Activated naive CD8-positive, alpha-beta T cell treated with anti-CD3 and anti-CD28 coated beads, Interleukin-2, amount 50 U/mL, for 16 hours (primary cell): Measurements from ENCODE around the gene NEDD4L.
"Not testable (repeated sequence)": the region's sequence is repeated elsewhere in the genome, so short reads cannot be mapped to it uniquely, and the experiment has no call there.

Experiments used
- DNase-seq: peaks from one replicate; pipeline ENCODE4 v3.0.0-alpha.2; 2020; ENCODE audit warnings: low read depth, low spot score

Gene NEDD4L

GRCh38 chr18:58043491-58044369, at the start of gene NEDD4L:
Gene NEDD4L (plus strand): TSS chr18:58044226. CDS start chr18:58044661, 435 bp downstream.
- DNase-seq: peak; percentile 78

DNA sequence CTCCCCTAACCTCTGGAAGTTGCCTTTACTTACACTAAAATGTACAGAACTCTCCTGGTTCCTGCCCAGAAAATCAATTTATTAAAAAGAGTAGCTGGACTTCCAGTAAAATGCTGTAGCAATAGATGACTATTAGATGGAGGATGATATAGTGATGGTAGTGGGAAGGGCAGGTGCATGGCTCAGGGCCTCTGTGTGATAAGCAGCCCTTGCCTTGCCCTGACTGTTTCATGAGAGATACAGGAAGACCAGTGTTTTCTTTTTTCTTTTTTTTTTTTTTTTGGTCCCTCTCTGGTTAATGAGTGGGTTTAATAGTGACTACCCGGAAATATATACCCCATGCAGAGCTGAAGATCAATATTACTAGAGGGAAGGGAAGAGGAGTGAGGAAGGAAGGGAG, 48.7 kb upstream of the NEDD4L start:
- DNase-seq: no peak

GRCh38 chr18:57996894-57997293, 47.1 kb upstream of the NEDD4L start:
- not testable (repeated sequence) for DNase-seq

GRCh38 chr18:57997820-57998219, 46.2 kb upstream of the NEDD4L start:
- DNase-seq: no peak

DNA sequence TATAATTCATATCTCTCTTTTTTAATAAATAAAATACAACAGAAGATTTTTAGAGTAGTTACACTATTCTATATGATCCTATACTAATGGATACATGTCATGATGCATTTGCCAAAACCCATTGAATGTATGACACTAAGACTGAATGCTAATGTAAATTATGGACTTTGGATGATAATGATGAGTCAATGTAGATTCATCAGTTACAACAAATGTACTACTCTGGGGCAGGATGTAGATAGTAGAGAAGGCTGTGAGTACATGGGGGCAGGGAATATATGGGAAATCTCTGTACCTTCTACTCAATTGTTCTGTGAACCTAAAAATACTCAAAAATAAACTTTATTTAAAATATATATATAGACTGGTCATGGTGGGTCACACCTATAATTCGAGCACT, 45.6 kb upstream of the NEDD4L start:
- DNase-seq: no peak

- no peak for DNase-seq
Measured at GRCh38 chr18:58004317-58004716, 39.7 kb upstream of the NEDD4L start.

DNA sequence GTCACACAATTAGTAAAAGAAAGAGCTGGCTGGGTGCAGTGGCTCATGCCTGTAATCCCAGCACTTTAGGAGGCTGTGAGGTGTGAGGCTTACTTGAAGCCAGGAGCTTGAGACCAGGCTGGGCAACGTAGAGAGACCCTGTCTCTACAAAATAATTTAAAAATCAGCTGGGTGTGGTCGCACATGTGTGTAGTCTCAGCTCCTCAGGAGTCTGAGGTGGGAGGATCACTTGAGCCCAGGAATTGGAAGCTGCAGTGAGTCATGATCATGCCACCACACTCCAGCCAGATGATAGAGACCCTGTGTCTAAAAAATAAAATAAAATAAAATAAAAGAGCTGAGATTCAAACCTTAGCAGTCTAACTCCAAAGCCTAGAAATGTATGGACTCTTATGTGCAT, 39.0 kb upstream of the NEDD4L start:
- no peak for DNase-seq

- DNase-seq: no peak
Measured at GRCh38 chr18:58005885-58006523, 38.0 kb upstream of the NEDD4L start.

- no peak for DNase-seq
Measured at GRCh38 chr18:58009166-58009565, 34.9 kb upstream of the NEDD4L start.

- no peak for DNase-seq
Measured at GRCh38 chr18:58010265-58010664, 33.8 kb upstream of the NEDD4L start.

DNA sequence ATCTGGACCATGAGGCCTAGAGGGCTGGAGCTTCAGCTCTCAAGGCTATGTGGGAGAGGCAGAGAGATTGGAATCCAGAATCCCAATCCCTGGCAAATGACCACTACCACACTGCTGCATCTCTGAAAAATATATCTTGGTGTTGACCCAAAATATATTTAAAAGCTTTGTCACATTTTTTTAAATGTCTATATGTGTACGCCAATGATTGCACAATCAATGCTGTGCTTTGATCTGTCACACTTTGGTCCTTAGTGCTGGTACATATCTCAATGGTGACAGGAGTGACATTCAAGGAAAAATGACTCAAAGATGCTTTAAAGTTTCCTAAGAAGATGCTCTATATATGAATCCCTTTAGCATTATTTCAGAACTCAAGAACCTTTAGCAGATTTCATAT, 31.7 kb upstream of the NEDD4L start:
- no peak for DNase-seq

DNA sequence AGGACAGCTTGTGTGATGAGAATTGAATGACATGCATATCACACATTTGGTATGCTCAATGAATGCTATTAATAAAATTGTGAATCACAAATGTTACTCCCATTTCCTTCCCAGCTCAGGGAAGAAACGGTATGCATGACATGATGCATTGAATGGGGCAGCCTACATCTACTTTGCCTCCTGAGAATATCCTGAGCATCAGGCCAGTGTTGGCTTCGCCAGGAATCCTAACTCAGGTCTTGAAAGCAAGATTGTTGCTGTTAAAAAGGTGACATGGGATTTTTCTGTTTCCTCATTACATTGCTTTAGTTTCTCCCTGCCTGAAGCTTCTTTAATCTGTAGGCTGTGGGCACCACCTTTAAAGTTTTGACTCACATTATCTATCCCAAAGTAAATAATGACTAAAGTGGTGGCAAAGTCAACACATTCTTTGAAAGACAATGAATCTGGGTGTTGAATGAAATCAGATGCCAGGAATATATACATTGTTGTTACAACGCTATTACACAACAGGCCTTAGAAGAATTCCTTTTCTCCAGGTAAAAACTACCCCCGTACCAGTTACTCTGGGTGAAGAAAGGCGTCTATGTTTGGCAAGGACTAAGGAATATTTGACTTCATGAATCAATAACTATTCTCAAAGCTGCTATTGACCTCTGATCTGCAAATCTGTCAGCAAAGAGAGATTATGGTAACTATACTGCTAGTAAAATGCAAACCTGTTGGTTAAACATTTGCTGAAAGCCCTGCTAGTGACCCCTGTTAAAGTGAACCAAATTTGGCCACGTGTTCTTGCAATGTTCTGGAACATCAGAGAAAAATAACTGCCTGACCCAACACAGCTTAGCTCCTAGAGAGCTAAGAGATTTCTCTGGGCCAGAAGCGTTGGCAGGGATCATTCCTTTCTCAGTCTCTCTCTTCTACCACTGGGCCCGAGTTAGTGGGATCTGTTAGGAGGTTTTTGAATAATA, 30.5 kb upstream of the NEDD4L start:
- no peak for DNase-seq

DNA sequence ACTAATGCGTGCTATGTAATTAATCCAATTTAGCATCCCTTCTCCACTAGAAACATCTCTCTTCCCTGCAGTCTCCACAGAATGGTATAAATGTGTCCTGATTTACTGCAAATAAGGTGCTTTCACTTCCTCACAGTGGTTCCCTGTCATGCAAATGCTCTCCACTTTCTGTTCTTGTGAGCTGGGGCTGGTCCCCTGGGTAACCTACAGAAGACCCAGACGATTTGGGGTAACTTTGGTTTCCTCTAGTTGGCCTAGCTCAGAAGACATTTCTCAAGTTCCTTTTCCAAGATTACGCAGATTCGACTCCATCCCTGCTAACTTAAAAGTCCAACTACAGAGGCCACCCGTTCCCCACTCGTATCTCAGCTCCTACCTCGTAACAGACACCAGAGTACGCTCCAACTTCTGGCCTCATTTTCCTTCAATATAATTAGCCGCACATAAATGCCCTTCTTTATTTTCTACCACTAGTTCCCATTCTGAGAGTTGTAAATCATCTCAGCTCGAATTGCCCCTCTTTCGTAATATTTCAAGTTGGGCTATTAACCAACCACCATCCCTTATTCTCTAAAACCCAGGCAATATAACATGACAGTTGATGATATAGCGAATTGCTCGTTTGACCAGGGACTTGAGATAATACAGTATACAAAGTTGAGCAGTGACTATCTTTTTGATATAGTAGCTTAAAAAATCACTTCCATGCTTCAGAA, 28.8 kb upstream of the NEDD4L start:
- DNase-seq: no peak

- DNase-seq: no peak
Measured at GRCh38 chr18:58017267-58017666, 26.8 kb upstream of the NEDD4L start.

- no peak for DNase-seq
Measured at GRCh38 chr18:58020567-58021107, 23.4 kb upstream of the NEDD4L start.

DNA sequence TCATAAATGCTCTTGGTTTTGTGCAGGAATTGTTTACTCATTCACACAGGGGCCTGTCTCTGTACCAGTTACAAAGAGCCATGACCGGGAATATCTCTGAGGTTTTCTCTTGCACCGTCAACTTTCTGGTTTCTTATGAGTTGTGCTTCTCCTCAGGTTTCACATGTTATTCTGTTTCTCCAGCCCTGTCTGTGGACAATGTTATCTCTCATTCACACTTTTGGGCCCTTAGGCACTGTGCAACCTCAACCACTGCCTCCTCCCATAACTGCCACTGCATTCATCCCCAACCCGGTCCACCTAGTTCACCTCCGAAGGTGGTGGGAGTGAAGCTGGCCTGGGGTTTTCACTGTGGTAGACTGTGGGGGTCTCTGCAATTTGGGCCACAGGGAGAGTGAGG, 22.5 kb upstream of the NEDD4L start:
- DNase-seq: no peak

DNA sequence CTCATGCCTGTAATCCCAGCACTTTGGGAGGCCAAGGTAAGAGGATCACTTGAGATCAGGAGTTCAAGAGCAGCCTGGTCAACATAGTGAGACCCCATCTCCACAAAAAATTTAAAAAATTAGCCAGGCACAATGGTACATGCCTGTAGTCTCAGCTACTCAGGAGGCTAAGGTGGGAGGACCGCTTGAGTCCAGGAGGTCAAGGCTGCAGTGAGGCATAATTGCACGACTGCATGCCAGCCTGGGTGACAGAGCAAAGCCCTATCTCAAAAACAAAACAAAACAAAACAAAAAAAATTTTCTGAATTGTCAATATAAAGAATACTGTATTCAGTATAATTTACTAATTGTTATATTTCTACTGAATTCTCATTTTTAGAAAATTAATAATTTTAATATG, 20.9 kb upstream of the NEDD4L start:
- DNase-seq: no peak

DNA sequence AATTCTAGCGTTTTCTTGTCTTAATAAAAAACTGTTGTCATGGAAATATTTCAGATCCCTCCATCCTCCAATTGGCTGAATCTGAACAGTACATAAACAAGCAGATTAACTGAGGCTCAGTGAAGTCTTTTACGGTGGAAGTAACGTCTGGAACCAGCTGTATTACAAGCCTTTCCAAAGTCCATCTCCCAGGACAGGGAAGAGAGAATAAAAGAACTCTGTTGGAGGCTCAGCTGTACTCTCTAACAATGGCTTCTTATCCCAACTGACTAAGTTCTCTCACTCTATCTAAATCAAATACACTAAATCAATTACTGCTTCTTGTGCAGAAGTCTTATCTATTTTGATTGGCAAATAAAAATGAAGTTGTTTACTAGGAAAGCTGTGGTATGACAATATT, 19.9 kb upstream of the NEDD4L start:
- DNase-seq: no peak

GRCh38 chr18:58025205-58025604, 18.8 kb upstream of the NEDD4L start:
- DNase-seq: no peak

DNA sequence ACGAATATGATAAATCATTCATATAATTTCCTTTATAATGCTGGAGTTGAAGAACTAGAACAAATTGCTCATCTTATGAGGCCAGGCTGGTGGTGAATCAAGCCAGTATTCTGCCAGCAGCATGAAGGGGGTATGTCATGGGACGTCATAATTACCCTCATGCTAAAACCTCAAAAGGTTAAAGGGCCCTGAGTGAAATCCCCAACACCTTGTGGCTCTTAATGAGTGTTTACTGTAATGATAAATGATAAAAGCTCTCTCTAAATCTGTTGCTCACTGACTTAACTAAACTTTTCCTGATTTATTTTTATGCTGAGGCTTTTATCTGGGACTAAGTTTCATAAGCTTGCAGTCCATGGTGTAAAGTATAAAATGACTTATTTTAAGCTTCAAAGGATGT, 18.3 kb upstream of the NEDD4L start:
- no peak for DNase-seq

DNA sequence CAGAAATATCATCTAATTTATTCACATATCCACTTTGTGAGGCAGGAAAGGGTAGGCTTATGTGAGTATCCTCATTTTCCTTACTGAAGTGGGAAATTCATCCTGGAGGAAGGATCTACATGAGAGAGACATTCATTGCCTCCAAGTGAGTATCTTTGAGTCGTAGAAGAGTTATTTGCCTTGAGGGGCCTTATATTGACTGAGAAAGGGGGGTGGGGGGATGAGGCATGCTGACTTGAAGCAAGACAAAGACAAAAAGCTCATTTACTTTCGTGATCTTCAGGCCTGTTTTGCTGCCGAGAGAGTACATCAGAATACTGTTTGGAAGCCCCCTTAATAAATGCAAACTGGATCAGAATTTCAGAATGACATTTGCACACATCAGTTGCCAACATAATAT, 17.6 kb upstream of the NEDD4L start:
- DNase-seq: no peak
